ENCODE results near the gene CAPZA2. TPM values are rescaled to one million over a fixed set of nuclear protein-coding genes. Genes with fewer than 3 reads are reported as not detected.
A peak's percentile ranks its signal among the peaks of the same experiment; 100 is the strongest.

The CAPZA2 gene
- total RNA-seq, 1 donor from 2014 or later, result 344 TPM

DNA sequence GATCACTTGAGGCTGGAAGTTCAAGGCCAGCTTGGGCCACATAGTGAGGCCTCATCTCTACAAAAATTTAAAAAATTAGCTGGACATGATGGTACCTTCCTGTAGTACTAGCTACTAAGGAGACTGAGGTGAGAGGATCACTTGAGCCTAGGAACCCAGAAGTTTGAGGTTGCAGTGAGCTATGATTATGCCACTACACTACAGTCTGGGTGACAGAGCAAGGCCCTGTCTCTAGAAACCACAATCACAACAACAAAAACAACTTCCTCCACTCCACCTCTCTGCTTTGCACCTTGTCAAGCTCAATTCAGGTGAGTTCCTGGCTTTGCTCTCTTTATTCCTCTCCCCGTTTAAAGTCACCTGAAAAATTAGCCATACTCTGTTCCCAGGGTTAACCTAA lies 8.3 kb upstream of the CAPZA2 start:
- ATAC-seq (ENCODE audit: poor library complexity) (no peak), DNase-seq (no peak)
- intact Hi-C loops (cut with DNase I), result no loop called here

DNA sequence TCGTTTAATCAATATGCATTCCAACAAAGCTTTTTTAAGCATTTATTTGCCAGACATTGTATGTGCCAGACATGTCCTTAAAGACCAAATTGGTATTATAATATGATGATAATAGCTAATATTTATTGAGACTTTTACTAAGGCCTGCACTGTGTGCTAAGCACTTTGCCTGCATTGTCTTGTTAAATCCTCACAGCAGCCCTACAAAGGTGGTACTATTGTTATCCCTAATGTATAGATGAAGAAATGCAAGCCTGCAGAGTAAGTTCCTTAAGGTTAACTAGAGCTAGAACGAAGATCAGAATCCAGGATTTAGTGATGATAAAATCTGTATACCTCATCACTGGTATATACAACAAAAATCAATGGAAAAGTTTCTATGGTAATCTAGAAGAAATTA lies 5.3 kb upstream of the CAPZA2 start:
- intact Hi-C loops (cut with DNase I), result no loop called here
- no peak for DNase-seq
- no peak for ATAC-seq (ENCODE audit: poor library complexity)

- no peak for ATAC-seq (ENCODE audit: poor library complexity)
- intact Hi-C loops (cut with DNase I), result no loop called here
- DNase-seq, result no peak
Observed at GRCh38 chr7:116859323-116859722, 3.1 kb upstream of the CAPZA2 start.

DNA sequence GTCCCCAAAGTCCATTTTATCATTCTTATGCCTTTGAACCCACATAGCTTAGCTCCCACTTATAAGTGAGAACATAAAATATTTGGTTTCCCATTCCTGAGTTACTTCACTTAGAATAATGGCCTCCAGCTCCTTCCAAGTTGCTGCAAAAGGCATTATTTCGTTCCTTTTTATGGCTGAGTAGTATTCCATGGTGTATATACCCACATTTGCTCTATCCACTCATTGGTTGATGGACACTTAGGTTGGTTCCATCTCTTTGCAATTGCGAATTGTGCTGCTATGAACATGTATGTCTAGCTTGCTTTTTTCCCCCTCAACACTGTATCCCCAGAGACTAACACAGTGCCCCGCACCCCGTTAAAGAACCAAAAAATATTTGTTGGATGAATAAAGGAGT lies 670 bp upstream of the CAPZA2 start:
- intact Hi-C loops (cut with DNase I), result loop anchor here (10.0 kb wide), 1 partner anchor 53 kb away; no protein-coding TSS in a partner anchor

DNA sequence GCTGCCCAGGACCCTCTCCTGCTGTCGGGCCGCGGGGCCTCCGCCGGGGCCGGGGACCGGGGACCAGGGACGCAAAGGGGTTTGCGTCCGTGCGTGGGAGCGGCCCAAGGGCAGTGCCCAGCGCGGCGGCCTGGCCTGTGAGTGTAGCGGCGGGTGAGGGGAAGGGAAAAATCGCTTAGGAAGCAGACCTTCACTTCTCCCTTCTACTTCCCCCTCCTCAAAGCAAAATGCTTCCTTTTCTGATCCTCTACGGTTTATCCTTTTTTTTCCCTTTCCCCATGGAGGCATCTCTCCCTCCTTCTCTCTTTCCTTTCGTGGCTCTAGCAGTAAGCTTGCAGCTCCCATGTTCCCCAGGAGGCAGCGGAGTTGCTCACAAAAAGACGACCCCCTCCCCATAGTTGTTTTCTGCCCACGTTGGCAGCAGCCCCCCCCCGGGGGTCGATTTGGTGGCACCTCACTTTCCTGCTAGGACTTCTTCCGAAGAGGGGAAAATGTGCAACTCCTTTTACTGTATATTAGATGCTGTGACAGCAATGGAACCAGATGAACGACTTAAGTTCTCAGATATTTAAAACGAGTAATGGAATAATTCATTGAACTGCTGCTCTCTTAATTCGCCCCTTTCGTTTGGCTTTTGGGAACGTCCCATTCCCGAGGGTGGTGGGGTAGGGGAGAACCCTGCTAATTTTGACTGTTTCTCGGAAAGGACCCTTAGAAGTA lies 724 bp downstream of the CAPZA2 start:
- DNase-seq (no peak), ATAC-seq (ENCODE audit: poor library complexity) (peak; percentile 4)
- intact Hi-C loops (cut with DNase I), result loop anchor here (10.0 kb wide), 1 partner anchor 52 kb away; no protein-coding TSS in a partner anchor

More for the DNA sequence above, 670 bp upstream of the CAPZA2 start:
- no peak for DNase-seq
- no peak for ATAC-seq (ENCODE audit: poor library complexity)

- DNase-seq, result no peak
- intact Hi-C loops (cut with DNase I), result loop anchor here (10.0 kb wide), 1 partner anchor 51 kb away; no protein-coding TSS in a partner anchor
- ATAC-seq (ENCODE audit: poor library complexity), result no peak
Observed at GRCh38 chr7:116863936-116864500, 1.6 kb downstream of the CAPZA2 start.

- ATAC-seq (ENCODE audit: poor library complexity) (no peak), DNase-seq (no peak)
- intact Hi-C loops (cut with DNase I), result no loop called here
Observed at GRCh38 chr7:116871061-116871700, 8.8 kb downstream of the CAPZA2 start.

GRCh38 chr7:116872026-116872425 lies 9.6 kb downstream of the CAPZA2 start:
- no peak for DNase-seq
- intact Hi-C loops (cut with DNase I), result no loop called here
- ATAC-seq (ENCODE audit: poor library complexity), result no peak

DNA sequence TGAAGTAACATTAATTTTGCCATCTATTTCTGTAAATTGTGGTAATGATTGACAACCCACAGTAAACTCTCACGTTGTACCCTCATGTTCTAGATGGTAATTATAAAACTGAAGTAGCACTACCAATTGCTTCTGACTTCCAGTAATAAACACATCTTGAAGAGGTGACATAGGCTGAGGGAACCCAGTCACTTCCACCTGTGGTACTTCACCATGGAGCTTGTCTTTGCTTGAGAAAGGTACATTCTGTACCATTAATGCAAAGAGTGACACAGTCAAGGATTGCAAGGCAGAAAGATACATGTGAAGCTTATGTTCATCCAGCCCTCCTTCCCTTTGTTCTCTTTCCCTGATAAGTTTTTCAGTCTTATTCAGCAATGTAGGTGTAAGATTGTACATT lies 11.2 kb downstream of the CAPZA2 start:
- DNase-seq (no peak), ATAC-seq (ENCODE audit: poor library complexity) (no peak)
- intact Hi-C loops (cut with DNase I), result no loop called here

DNA sequence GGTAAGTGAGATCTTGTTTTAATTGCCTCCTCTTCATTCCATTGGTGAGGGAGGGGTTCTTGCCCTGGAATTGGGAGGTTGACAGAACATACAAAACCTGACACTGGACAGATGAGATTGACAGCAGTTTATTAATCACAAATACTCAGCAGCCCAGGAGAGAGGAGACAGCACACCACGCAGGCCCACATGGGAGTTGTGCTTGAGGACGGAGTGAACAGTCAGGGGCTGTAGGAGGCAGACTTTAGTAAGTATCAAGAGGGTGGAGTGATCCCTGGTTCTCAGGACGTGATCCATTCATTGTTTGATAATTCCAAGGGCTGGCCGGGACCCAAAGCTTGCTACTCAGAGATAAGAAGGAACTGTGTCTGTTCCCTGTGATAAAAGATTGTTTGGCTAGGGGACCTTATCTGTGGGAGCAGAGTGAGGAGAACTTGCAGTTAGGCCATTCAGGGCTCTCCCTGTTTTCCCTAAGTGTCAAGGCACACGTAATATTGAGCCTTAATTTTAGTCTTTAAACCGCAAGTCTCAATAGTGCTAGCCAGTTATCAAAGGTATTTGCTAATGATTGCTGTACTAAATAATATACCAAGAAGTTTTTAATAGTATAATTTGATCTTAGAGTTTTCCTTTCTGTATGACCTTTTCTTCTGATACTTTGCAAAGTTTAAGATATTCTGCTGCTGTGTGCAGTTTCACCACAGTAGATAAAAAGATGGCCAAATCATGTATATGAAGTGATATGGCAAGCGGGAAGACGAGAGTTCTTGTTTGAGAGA lies 14.5 kb downstream of the CAPZA2 start:
- ATAC-seq (ENCODE audit: poor library complexity), result peak; percentile 76
- DNase-seq, result peak; percentile 71
- intact Hi-C loops (cut with DNase I), result no loop called here

DNA sequence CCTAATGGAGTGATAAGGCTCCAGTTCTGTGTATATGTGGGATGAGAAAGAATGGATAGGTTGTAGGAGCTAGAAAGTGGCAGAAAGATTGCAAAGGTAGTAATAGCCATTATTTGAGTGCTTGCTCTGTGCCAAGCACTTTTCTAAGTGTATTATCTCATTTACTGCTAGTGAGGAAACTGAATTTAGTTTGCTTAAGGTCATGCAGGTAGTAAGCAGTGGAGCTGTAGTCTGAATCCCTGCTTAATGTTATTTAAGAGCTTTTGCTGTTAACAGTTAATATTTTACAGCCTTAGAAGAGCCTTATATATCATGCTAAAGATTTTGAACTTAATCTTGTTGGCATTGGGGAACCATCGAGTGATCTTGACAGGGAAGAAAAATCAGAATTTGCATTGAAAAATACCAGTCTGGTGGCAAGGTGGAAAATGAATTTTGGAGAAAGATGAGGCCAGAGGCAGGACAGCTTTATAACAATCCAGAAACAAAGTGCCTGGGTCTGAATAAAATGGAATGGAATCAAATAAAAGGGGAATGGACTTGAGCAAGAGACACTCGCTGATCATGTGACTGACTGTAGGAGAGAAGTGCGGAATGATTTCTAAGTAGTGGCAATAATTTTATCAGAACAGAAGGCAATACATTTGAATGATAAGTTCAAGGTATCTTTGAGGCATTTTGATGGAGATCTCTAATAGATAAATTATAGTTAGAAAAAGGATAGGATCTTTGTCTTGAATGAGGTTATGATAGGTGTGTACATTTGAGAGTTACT lies 15.2 kb downstream of the CAPZA2 start:
- DNase-seq (no peak), ATAC-seq (ENCODE audit: poor library complexity) (no peak)
- intact Hi-C loops (cut with DNase I), result no loop called here

GRCh38 chr7:116884691-116885090 lies 22.3 kb downstream of the CAPZA2 start:
- intact Hi-C loops (cut with DNase I), result no loop called here

DNA sequence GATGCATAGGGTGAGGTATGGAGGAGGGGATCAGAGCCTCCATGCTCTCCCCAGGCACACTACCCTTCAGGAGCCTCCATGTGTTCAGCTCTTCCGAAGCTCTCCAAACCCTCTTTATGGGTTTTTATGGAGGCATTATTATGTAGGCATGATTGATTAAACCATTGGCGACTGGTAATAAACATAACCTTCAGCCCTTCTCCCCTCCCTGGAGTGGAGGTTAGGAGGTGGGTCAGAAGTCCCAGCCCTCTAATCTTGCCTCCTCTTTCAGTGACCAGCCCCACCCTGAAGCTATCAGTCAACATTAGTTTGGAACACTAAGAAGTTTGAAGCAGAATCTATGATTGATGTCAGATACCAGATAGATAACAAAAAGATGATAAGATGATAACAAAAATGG lies 23.3 kb downstream of the CAPZA2 start:
- ATAC-seq (ENCODE audit: poor library complexity) (peak; percentile 28), DNase-seq (no peak)
- intact Hi-C loops (cut with DNase I), result no loop called here

More at GRCh38 chr7:116884691-116885090, 22.3 kb downstream of the CAPZA2 start:
- DNase-seq, result no peak
- no peak for ATAC-seq (ENCODE audit: poor library complexity)

DNA sequence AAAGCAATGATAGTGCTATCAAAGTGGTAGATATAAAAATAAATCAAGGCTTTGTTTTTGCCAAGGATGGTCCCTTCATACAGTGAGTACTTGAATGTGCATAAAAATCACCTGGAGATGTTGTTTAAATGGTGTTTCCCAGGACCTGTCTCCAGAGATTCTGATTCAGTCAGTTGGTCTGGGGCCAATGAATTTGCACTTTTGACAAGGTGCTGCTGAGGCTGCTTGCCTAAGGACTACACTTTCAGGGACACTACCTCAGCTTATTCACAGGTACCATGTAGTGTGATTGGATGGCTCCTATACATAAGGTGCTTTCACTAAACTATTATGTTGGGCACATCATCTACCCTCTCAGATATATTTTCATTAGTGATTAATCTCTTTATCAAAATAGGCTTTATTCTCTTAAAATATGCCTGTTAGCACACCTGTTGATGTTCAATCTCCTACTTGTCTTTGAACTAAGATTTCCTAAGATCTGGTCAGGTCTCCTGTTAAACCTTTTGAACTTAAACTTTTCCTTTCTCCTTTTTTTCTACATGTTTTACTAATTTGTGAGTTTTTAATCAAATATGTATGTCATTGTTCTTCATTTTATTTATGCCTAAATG lies 24.3 kb downstream of the CAPZA2 start:
- no peak for DNase-seq
- ATAC-seq (ENCODE audit: poor library complexity), result peak; percentile 49
- intact Hi-C loops (cut with DNase I), result no loop called here

- ATAC-seq (ENCODE audit: poor library complexity), result no peak
- DNase-seq, result no peak
Observed at GRCh38 chr7:116888895-116889294, 26.5 kb downstream of the CAPZA2 start.

GRCh38 chr7:116895849-116896248 lies 33.5 kb downstream of the CAPZA2 start:
- intact Hi-C loops (cut with DNase I), result no loop called here
- ATAC-seq (ENCODE audit: poor library complexity) (no peak), DNase-seq (no peak)

More at GRCh38 chr7:116888895-116889294, 26.5 kb downstream of the CAPZA2 start:
- intact Hi-C loops (cut with DNase I), result no loop called here

DNA sequence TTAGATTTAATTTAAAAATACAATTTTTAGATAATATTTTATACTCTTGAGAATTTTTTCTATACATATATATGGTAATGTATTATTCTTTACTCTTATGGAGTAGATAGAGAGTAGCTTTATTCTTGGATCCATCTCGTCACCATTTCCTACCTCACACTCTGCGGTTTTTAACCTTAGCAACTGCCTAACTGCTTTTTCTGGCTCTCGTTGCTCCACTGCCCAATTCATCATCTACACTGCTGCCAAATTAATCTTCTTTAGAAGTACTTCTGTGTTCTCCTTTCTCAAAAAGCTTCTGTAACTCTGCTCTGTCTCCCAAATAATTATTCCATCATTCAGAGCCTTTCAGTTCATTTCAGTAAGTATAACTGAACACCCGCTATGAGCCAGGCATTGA lies 35.3 kb downstream of the CAPZA2 start:
- intact Hi-C loops (cut with DNase I), result no loop called here
- ATAC-seq (ENCODE audit: poor library complexity) (peak; percentile 56), DNase-seq (no peak)

DNA sequence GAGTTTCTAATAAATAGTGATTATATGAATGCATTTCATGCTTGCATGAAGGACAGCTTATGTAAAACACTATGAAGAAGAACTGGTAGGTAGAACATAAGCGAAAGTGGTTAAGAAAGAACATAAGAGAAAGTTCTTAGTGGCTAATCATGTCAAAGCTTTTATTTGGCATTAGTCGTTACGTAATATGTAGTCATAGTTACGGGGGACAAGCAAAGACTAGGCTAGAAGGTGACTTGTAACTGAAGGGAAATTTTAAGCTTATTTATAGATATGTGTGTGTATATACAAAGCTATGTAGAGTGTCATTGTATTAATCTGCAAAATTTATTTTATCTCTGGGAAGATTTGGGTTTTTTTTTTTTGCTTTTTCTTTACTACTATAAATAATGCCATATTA lies 36.9 kb downstream of the CAPZA2 start:
- DNase-seq (no peak), ATAC-seq (ENCODE audit: poor library complexity) (peak; percentile 60)
- intact Hi-C loops (cut with DNase I), result no loop called here

Measured in Right ventricle myocardium superior (tissue), 1 donor.